ENCODE results near the gene AKAP13.

DNA sequence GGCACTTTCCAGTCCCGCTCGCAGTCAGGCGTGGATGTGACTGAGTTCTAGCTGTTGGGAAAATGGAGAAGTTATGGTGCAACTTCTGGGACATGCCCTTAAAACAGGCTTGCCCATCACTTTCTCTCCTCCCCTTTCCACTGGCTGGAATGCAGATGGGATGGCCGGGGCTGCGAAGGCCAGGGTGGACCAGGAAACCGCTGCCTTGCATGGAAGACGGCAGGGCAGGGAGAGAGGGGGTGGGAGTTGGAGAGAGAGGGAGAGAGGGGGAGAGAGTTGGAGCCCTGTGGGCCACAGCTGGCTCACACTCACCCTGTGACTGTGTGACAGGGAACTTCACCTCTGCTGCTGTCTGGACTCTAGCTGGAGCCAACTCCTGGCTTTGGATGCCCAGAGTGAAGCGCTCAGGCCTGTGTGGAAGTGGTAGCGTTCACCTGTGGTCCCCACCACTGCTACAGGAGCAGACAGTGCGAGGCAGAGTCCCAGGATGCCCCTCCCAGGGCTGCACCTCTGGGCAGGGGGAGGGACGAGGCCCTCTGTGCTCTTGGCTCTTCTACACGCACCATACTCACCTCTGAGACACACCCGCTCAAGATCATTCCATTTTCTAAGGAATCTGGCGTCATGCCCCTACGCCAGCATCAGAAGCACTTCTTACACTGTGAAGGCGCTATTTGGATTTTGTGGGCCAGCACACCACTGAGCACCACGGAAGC, 377.7 kb downstream of the AKAP13 start:
- TF ChIP-seq, protein P1, sequence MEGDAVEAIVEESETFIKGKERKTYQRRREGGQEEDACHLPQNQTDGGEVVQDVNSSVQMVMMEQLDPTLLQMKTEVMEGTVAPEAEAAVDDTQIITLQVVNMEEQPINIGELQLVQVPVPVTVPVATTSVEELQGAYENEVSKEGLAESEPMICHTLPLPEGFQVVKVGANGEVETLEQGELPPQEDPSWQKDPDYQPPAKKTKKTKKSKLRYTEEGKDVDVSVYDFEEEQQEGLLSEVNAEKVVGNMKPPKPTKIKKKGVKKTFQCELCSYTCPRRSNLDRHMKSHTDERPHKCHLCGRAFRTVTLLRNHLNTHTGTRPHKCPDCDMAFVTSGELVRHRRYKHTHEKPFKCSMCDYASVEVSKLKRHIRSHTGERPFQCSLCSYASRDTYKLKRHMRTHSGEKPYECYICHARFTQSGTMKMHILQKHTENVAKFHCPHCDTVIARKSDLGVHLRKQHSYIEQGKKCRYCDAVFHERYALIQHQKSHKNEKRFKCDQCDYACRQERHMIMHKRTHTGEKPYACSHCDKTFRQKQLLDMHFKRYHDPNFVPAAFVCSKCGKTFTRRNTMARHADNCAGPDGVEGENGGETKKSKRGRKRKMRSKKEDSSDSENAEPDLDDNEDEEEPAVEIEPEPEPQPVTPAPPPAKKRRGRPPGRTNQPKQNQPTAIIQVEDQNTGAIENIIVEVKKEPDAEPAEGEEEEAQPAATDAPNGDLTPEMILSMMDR (IDR thresholded peaks at IDR 0.05) = no peak
- no peak for TF ChIP-seq POLR2A (IDR thresholded peaks at IDR 0.05)

All from uterus (tissue), 2 donors.